DMS114 treated with DMSO at 0.1 percent for 48 hours (cell line): ENCODE measurements around the gene SH2D4B.
"Not testable (repeated sequence)": the region's sequence is repeated elsewhere in the genome, so short reads cannot be mapped to it uniquely, and the experiment has no call there.

Source experiments
- DNase-seq: peaks from one replicate; lab custom pipeline; 2025; ENCODE audit not compliant: unreplicated experiment; lab: John Stamatoyannopoulos, UW

SH2D4B gene

GRCh38 chr10:80523773-80524172, 13.9 kb upstream of the SH2D4B start:
- no peak for DNase-seq

- DNase-seq: no peak
Measured at GRCh38 chr10:80524190-80524909, 13.4 kb upstream of the SH2D4B start.

GRCh38 chr10:80526218-80526617, 11.5 kb upstream of the SH2D4B start:
- no peak for DNase-seq

- DNase-seq: no peak
Measured at GRCh38 chr10:80526742-80527141, 11.0 kb upstream of the SH2D4B start.

GRCh38 chr10:80528185-80528700, 9.5 kb upstream of the SH2D4B start:
- DNase-seq: no peak

GRCh38 chr10:80528901-80529300, 8.8 kb upstream of the SH2D4B start:
- no peak for DNase-seq

- DNase-seq: no peak
Measured at GRCh38 chr10:80529604-80530003, 8.1 kb upstream of the SH2D4B start.

GRCh38 chr10:80530251-80530650, 7.5 kb upstream of the SH2D4B start:
- no peak for DNase-seq

- no peak for DNase-seq
Measured at GRCh38 chr10:80530816-80531215, 6.9 kb upstream of the SH2D4B start.

- DNase-seq: no peak
Measured at GRCh38 chr10:80532571-80532970, 5.1 kb upstream of the SH2D4B start.

- not testable (repeated sequence) for DNase-seq
Measured at GRCh38 chr10:80534059-80534458, 3.6 kb upstream of the SH2D4B start.

- not testable (repeated sequence) for DNase-seq
Measured at GRCh38 chr10:80534646-80535045, 3.1 kb upstream of the SH2D4B start.

- no peak for DNase-seq
Measured at GRCh38 chr10:80535671-80536360, 1.9 kb upstream of the SH2D4B start.

GRCh38 chr10:80536361-80536835, 1.3 kb upstream of the SH2D4B start:
- no peak for DNase-seq

- no peak for DNase-seq
Measured at GRCh38 chr10:80537086-80537735, 491 bp upstream of the SH2D4B start.

GRCh38 chr10:80538481-80539185, 931 bp downstream of the SH2D4B start:
- DNase-seq: no peak

GRCh38 chr10:80539421-80540031, 1.8 kb downstream of the SH2D4B start:
- DNase-seq: no peak

- DNase-seq: no peak
Measured at GRCh38 chr10:80540136-80540535, 2.4 kb downstream of the SH2D4B start.

GRCh38 chr10:80540618-80540980, 2.9 kb downstream of the SH2D4B start:
- no peak for DNase-seq

GRCh38 chr10:80540981-80541750, 3.5 kb downstream of the SH2D4B start:
- no peak for DNase-seq
